ENCODE data around the gene MPC2.

The MPC2 gene

DNA sequence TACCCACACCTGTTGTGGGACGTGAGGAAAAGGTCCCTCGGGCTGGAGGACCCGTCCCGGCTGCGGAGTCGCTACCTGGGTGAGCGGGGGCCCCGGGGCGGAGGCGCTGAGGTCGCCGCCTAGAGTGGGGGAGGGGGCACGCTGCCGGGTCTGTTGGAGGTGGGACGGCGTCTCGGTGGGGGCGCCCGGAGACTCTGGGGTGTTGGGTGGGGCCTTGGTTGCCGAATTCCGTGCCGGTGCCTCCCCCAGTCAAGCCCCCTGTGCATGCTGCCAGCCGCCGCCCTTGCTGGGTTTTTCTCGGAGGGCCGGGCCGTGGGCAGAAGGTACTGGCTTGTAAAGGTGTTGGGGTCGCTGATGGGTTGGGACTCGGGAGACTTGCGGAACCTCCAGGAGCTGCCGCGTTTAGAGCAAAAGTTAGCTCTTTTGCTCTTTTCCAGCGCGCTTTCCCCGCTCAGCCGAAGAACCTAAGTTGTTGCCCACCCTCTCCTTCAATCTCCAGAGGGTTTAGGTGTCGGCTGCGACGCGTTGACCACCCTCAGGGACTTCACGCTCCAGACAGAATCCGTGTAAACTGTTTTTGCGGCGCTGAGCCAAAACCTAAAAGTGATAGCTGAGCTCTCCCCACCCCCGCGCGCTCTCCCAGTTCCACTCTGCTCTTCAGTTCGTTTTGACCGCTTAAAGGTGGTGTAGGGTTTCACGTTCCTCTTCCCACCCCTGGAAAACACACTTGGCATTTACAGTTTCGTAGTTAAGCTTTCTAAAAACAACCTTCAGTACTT lies at the start of gene MPC2:
TSS of gene MPC2 (minus strand) at position 143 of the 779 bp plus-strand sequence. CDS start 1,231 bp downstream, outside the sequence.
- peak within 1 kb of the TSS; percentile 92 for H3K4me3 ChIP-seq (ENCODE audit: control insufficient read depth, low read depth, low read length)
- peak; percentile 28 for DNase-seq (ENCODE audit: low read depth)
- TF ChIP-seq, protein P1, sequence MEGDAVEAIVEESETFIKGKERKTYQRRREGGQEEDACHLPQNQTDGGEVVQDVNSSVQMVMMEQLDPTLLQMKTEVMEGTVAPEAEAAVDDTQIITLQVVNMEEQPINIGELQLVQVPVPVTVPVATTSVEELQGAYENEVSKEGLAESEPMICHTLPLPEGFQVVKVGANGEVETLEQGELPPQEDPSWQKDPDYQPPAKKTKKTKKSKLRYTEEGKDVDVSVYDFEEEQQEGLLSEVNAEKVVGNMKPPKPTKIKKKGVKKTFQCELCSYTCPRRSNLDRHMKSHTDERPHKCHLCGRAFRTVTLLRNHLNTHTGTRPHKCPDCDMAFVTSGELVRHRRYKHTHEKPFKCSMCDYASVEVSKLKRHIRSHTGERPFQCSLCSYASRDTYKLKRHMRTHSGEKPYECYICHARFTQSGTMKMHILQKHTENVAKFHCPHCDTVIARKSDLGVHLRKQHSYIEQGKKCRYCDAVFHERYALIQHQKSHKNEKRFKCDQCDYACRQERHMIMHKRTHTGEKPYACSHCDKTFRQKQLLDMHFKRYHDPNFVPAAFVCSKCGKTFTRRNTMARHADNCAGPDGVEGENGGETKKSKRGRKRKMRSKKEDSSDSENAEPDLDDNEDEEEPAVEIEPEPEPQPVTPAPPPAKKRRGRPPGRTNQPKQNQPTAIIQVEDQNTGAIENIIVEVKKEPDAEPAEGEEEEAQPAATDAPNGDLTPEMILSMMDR (IDR thresholded peaks at IDR 0.05; ENCODE audit: control insufficient read depth, insufficient read depth, low read depth, low read length, missing control alignments), result no peak

DNA sequence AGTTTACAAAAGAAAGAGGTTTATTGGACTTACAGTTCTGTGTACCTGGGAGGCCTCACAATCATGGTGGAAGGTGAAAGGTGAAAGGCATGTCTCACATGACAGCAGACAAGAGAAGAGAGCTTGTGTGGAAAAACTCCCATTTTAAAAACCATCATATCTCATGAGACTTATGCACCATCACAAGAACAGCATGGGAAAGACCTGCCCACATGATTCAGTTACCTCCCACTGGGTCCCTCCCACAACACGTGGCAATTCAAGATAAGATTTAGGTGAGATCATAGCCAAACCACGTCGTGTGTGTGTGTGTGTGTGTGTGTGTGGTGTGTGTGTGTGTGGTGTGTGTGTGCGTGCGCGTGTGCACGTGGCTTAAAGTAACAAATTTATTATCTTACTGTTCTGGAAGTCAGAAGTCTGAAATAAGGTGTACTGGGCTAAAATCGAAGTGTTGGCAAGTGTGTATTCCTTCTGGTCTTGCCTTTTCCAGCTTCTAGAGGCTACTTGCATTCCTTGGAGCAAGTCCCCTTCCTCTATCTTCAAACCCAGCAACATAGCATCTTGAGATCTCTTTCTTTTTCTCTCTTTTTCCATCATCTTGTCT lies 48.1 kb upstream of the MPC2 start:
- TF ChIP-seq, protein P1 (IDR thresholded peaks at IDR 0.05; ENCODE audit: control insufficient read depth, insufficient read depth, low read depth, low read length, missing control alignments), result no peak
- no peak for DNase-seq (ENCODE audit: low read depth)
- H3K4me3 ChIP-seq (ENCODE audit: control insufficient read depth, low read depth, low read length), result no peak overlapping the region

DNA sequence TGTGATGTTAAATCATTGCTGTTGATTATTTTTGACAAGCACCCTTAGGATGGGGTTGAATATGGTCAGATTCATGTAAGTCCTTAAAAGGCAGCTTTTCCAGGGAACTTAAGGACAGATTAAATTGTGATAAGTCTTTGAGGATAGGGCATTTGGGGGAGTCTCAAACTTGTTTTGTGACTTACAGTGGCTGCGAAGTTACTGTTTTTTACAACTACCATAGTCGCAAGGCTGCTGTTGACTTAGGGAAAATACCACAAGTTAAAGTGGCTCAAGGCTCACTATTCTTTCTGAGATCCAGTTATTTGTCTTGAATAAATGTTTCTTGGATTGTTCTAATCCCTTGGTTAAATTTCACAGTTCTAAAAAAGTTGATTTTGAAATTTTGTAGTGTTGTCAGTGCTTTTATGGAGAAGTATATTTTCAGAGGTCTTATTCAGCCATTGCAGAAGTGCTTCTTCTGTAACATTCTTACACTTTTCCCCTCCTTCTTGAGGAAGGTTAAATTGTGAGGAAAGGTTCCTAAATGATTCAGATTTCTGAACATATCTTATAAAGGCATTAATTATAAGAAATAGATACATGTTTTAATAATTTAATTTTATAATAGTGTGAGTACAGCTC lies 47.0 kb upstream of the MPC2 start:
- DNase-seq (ENCODE audit: low read depth), result no peak
- TF ChIP-seq, protein P1 (IDR thresholded peaks at IDR 0.05; ENCODE audit: control insufficient read depth, insufficient read depth, low read depth, low read length, missing control alignments), result no peak
- no peak overlapping the region for H3K4me3 ChIP-seq (ENCODE audit: control insufficient read depth, low read depth, low read length)

DNA sequence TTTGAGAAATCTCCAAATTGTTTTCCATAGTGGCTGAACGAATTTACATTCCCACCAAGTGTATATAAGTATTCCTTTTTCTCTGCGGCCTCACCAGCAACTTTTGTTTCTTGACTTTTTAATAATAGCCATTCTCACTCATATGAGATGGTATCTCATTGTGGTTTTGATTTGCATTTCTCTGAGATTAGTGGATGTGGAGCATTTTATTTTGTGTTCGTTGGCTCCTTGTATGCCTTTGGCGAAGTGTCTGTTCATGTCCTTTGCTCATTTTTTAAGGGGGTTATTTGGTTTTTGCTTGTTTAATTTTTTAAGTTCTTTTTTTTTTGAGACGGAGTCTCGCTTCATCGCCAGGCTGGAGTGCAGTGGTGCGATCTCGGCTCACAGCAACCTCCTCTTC lies 45.1 kb upstream of the MPC2 start:
- TF ChIP-seq, protein P1 (IDR thresholded peaks at IDR 0.05; ENCODE audit: control insufficient read depth, insufficient read depth, low read depth, low read length, missing control alignments), result no peak
- H3K4me3 ChIP-seq (ENCODE audit: control insufficient read depth, low read depth, low read length), result no peak overlapping the region
- no peak for DNase-seq (ENCODE audit: low read depth)

DNA sequence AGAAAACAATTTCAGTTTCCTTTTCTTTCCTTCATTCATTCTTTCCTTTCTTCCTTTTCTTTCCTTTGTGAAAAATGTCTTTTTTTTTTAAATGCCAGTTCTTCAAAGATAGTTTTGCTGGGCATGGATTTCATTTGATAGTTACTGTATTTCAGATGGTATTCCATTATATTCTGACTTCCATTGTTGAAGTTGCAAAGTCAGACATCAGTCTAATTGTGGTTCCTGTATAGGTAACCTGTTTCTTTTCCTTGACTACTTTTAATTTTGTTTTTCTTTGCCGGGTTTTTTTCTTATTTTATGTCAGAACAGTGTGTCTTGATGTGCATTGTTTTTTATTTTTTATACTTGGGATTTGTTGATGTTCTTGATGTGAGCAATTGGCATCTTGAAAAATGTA lies 40.4 kb upstream of the MPC2 start:
- no peak overlapping the region for H3K4me3 ChIP-seq (ENCODE audit: control insufficient read depth, low read depth, low read length)
- DNase-seq (ENCODE audit: low read depth), result no peak
- TF ChIP-seq, protein P1 (IDR thresholded peaks at IDR 0.05; ENCODE audit: control insufficient read depth, insufficient read depth, low read depth, low read length, missing control alignments), result no peak

DNA sequence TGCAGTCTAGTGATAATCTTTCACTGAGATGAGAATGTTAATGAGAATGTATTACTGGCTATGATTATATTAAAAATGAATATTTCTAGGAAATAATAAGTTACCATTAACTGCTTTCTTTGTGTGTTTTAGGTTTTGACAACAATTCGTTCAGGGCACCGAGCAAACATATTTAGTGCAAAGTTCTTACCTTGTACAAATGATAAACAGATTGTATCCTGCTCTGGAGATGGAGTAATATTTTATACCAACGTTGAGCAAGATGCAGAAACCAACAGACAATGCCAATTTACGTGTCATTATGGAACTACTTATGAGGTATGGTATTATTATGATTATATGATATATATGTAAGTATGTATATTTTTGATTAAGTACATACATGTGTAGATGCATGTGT lies 37.8 kb upstream of the MPC2 start:
- no peak for DNase-seq (ENCODE audit: low read depth)
- H3K4me3 ChIP-seq (ENCODE audit: control insufficient read depth, low read depth, low read length), result no peak overlapping the region
- TF ChIP-seq, protein P1 (IDR thresholded peaks at IDR 0.05; ENCODE audit: control insufficient read depth, insufficient read depth, low read depth, low read length, missing control alignments), result no peak
